Endothelial cell of umbilical vein (primary cell): ENCODE measurements around the gene SUCNR1. TPM values are rescaled to one million over a fixed set of nuclear protein-coding genes. Genes with fewer than 3 reads are reported as not detected.

Source experiments
- BruUV-seq: library from RNA; stranded (reverse); fragments of 400-500 nt; replicated peaks from 2 replicates; lab custom pipeline; 2021; lab: Mats Ljungman, UMichigan
- CTCF ChIA-PET: fragments of 300-600, 350-600 bp; sonication (Branson Sonifier 250); formaldehyde crosslinking; loops from one replicate; lab custom pipeline; 2021; ENCODE audit warnings: antibody characterized with exemption, inconsistent platforms; lab: Charles Lee
- POLR2A ChIA-PET: fragments of 300-600, 350-600 bp; sonication (Branson Sonifier 250); formaldehyde crosslinking; loops from one replicate; lab custom pipeline; 2021; ENCODE audit warnings: antibody characterized with exemption, inconsistent platforms; lab: Charles Lee
- DNase-seq: peaks from one replicate; pipeline ENCODE4 v3.0.0-alpha.2; 2011; ENCODE audit warnings: low read depth, low spot score
- FAIRE-seq: peaks from 2 replicates; lab custom pipeline; 2011; peaks lifted over from hg19 to GRCh38; lab: Jason Lieb, UNC
- H2AFZ ChIP-seq: 2 replicates; pipeline ENCODE4 v1.6.0; 2012; ENCODE audit warnings: low read depth, low read length, control low read depth, inconsistent platforms
- H3K27ac ChIP-seq: 2 replicates; pipeline ENCODE4 v1.5.1; 2011; ENCODE audit warnings: low read depth, mild to moderate bottlenecking, control low read depth, low read length, moderate library complexity; ENCODE audit not compliant: insufficient read depth
- H3K27me3 ChIP-seq, 2 experiments: 2 replicates each; pipeline versions ENCODE4 v1.6.0 to v1.6.1; 2011; ENCODE audit warnings: low read length in 2 of 2, mixed read lengths in 1 of 2; ENCODE audit not compliant: control insufficient read depth in 2 of 2, insufficient read depth in 2 of 2
- H3K36me3 ChIP-seq, 2 experiments: 2 replicates in 1 of 2; 3 replicates in 1 of 2; pipeline ENCODE4 v1.5.1; 2011; ENCODE audit warnings: low read length in 2 of 2, mild to moderate bottlenecking in 1 of 2, moderate library complexity in 1 of 2; ENCODE audit not compliant: control insufficient read depth in 2 of 2, insufficient read depth in 2 of 2; ENCODE audit errors: extremely low read depth in 1 of 2
- H3K4me1 ChIP-seq: 3 replicates; pipeline ENCODE4 v1.5.1; 2011; ENCODE audit warnings: mild to moderate bottlenecking, low read length; ENCODE audit not compliant: control insufficient read depth, insufficient read depth; ENCODE audit errors: extremely low read depth
- H3K4me2 ChIP-seq: 2 replicates; pipeline ENCODE4 v1.6.1; 2011; ENCODE audit warnings: low read length, control low read depth, mixed read lengths; ENCODE audit not compliant: insufficient read depth
- H3K4me3 ChIP-seq, 3 experiments: fragments of 200-600 bp in 1 of 3; sonication (generic), shearing (Covaris generic) in 1 of 3; replicated peaks in 1 of 3; 2 replicates each; pipeline ENCODE4 v1.5.1; 2011 to 2016; ENCODE audit warnings: control low read depth in 3 of 3, low read length in 3 of 3, mild to moderate bottlenecking in 2 of 3, inconsistent platforms in 1 of 3, low read depth in 1 of 3, moderate library complexity in 1 of 3; ENCODE audit not compliant: insufficient read depth in 1 of 3
- H3K79me2 ChIP-seq: 2 replicates; pipeline ENCODE4 v1.6.0; 2012; ENCODE audit warnings: low read length, inconsistent platforms; ENCODE audit not compliant: control insufficient read depth, insufficient read depth
- H3K9ac ChIP-seq: replicated peaks from 2 replicates; pipeline ENCODE3; 2011; ENCODE audit warnings: low read length, control low read depth; ENCODE audit not compliant: insufficient read depth; ENCODE audit errors: extremely low read depth
- H3K9me1 ChIP-seq: replicated peaks from 3 replicates; pipeline ENCODE4 v1.6.0; 2011; ENCODE audit warnings: mild to moderate bottlenecking, low read length; ENCODE audit not compliant: control insufficient read depth, insufficient read depth; ENCODE audit errors: extremely low read depth
- H3K9me3 ChIP-seq: replicated peaks from 2 replicates; pipeline ENCODE4 v1.5.1; 2012; ENCODE audit warnings: low read length, inconsistent platforms; ENCODE audit not compliant: control insufficient read depth, insufficient read depth
- H4K20me1 ChIP-seq: replicated peaks from 2 replicates; pipeline ENCODE3; 2011; ENCODE audit warnings: mild to moderate bottlenecking, low read length; ENCODE audit not compliant: control insufficient read depth, insufficient read depth; ENCODE audit errors: extremely low read depth
- EZH2 ChIP-seq: IDR thresholded peaks from 2 replicates; pipeline ENCODE4 v1.6.1; 2012; ENCODE audit warnings: borderline replicate concordance, low read depth, mild to moderate bottlenecking, moderate library complexity, low read length, inconsistent platforms; ENCODE audit not compliant: severe bottlenecking
- FOS ChIP-seq: IDR thresholded peaks from 2 replicates; pipeline ENCODE4 v1.6.1; 2011; ENCODE audit warnings: mild to moderate bottlenecking, low read length, moderate library complexity, borderline replicate concordance; ENCODE audit not compliant: insufficient read depth
- GATA2 ChIP-seq: IDR thresholded peaks from 2 replicates; pipeline ENCODE4 v1.7.0; 2011; ENCODE audit warnings: low read depth, mild to moderate bottlenecking, moderate library complexity, mixed read lengths, low read length; ENCODE audit not compliant: insufficient read length, insufficient read depth
- JUN ChIP-seq: IDR thresholded peaks from 2 replicates; pipeline ENCODE4 v1.6.1; 2011; ENCODE audit warnings: borderline replicate concordance, low read depth; ENCODE audit not compliant: insufficient read length, insufficient read depth
- MYC ChIP-seq: IDR thresholded peaks from one replicate; pipeline ENCODE4 v1.6.1; 2011; ENCODE audit warnings: mild to moderate bottlenecking, low read depth, low read length
- POLR2A ChIP-seq: IDR thresholded peaks from 2 replicates; pipeline ENCODE4 v1.6.1; 2012; ENCODE audit warnings: low read depth, mild to moderate bottlenecking, control low read depth, low read length
- POLR2AphosphoS5 ChIP-seq: IDR thresholded peaks from 2 replicates; pipeline ENCODE4 v1.6.1; 2012; ENCODE audit warnings: low read depth, mild to moderate bottlenecking, control low read depth, low read length, moderate library complexity; ENCODE audit not compliant: insufficient read depth
- dilution Hi-C: fragments of 300-500 bp; cut with MboI; formaldehyde crosslinking; loops from one replicate; pipeline ENCODE4 v1.15.0; 2019; ENCODE audit warnings: low sequenced_read_pairs; ENCODE audit not compliant: extremely low pct_ligation_motif_present
- intact Hi-C: fragments of 100-400 bp; cut with micrococcal nuclease; formaldehyde crosslinking; loops from one replicate; pipeline ENCODE4 v1.10.0; 2022
- polyA plus RNA-seq, 4 experiments: library from polyadenylated mRNA; depleted of rRNA in 3 of 4; stranded (reverse) in 3 of 4; unstranded in 1 of 4; fragments of >200 nt; gene quantifications; 2 replicates each; pipeline versions ENCODE4 v1.2.1 to v1.2.3, GENCODE V29; 2011 to 2012; ENCODE audit warnings: missing spikeins in 1 of 4
- total RNA-seq: library from RNA; stranded (reverse); gene quantifications from 2 replicates; pipeline ENCODE4 v1.2.3, GENCODE V29; 2021
- TF ChIP-seq, protein P1 (sequence below): IDR thresholded peaks from 2 replicates; pipeline ENCODE4 v1.6.1; 2011; ENCODE audit not compliant: insufficient read depth, insufficient read length
- TF ChIP-seq, protein P2 (sequence below), 2 donors: IDR thresholded peaks; 1 replicate in 1 of 2; 2 replicates in 1 of 2; pipeline ENCODE4 v1.5.1; 2011; ENCODE audit warnings: low read length in 2 of 2, mild to moderate bottlenecking in 2 of 2, moderate library complexity in 2 of 2, control low read depth in 1 of 2, inconsistent platforms in 1 of 2, low read depth in 1 of 2; ENCODE audit not compliant: insufficient read depth in 1 of 2; ENCODE audit errors: extremely low read depth in 1 of 2

Gene SUCNR1
- total and polyA plus RNA-seq, 2 donors (not counting 3 experiments of a cell fraction or from before 2014, with no cell fraction given) = not detected

DNA sequence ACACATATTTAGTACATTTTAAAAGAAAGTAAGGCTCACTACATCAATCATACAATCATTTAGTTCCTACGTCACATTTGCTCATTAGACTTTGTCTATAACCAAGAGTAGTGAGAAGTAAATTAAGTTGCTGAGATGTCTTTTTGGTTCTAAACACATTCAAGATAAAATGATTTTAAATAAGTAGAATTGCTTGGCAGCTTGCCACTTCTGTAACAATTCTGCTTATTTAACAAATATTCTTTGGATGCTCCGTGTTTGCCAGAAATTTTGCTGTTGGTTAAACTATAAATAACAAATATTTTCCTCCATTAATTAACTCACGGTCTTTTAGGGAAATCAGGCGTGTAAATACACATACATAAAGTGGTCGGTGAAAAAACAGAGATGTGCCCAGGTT, 18.3 kb downstream of the SUCNR1 start:
- ChIA-PET CTCF (interaction anchor here (1.4 to 1.6 kb wide), 2 partner anchors 9 to 16 kb away, joined by 3 to 5 read pairs; no protein-coding TSS in a partner anchor), POLR2A (no interaction called here)
- Histone ChIP-seq H3K4me3 (no peak overlapping the region), H3K27ac (no peak overlapping the region), H3K4me1 (peaks cover 14% of the 10 kb centered on the region), H3K36me3 (no peaks in the 10 kb centered on the region), H3K4me2 (no peak overlapping the region), H3K9me1 (no peaks in the 10 kb centered on the region), H3K27me3 (no peaks in the 10 kb centered on the region), H3K79me2 (no peaks in the 10 kb centered on the region), H3K9ac (no peak overlapping the region), H4K20me1 (no peaks in the 10 kb centered on the region), H3K9me3 (no peaks in the 10 kb centered on the region), H2AFZ (no peak overlapping the region)
- dilution Hi-C loops = no loop called here
- no TSS peak for BruUV-seq
- FAIRE-seq (no peak), DNase-seq (no peak)
- intact Hi-C loops = no loop called here
- TF ChIP-seq GATA2 (no peak), MYC (no peak), JUN (no peak), POLR2AphosphoS5 (no peak), EZH2 (no peak)
- TF ChIP-seq, protein P1, sequence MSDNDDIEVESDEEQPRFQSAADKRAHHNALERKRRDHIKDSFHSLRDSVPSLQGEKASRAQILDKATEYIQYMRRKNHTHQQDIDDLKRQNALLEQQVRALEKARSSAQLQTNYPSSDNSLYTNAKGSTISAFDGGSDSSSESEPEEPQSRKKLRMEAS = no peak

DNA sequence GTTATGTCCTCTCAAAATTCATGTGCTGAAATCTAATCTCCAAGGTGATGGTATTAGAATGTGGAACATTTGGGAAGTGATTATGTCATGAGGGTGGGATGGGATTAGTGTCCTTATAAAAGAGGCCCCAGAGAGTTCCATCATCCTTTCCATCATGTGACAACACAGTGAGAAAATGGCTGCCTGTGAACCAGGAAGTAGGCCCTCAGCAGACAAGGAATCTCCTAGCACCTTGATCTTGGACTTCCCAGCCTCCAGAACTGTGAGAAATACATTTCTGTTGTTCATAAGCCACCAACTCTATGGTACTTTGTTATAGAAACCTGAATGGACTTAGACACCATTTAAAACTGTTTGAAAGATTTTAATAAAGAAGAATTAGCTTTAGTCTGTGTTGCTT, 20.8 kb downstream of the SUCNR1 start:
- H3K9me3 ChIP-seq = no peaks in the 10 kb centered on the region
- POLR2A ChIA-PET = no interaction called here
- H2AFZ ChIP-seq = no peak overlapping the region
- no peak overlapping the region for H3K4me2 ChIP-seq
- CTCF ChIA-PET = interaction anchor here (1.3 kb wide), 1 partner anchor 23 kb away, joined by 3 read pairs; no protein-coding TSS in a partner anchor
- dilution Hi-C loops = no loop called here
- H4K20me1 ChIP-seq = no peaks in the 10 kb centered on the region
- H3K4me3 ChIP-seq = no peak overlapping the region
- FAIRE-seq (no peak), DNase-seq (no peak)
- BruUV-seq = no TSS peak
- no peak overlapping the region for H3K9ac ChIP-seq
- H3K27ac ChIP-seq = no peak overlapping the region
- no peak for TF ChIP-seq POLR2A
- TF ChIP-seq GATA2 = no peak
- TF ChIP-seq, protein P1 = no peak
- TF ChIP-seq, protein P2, sequence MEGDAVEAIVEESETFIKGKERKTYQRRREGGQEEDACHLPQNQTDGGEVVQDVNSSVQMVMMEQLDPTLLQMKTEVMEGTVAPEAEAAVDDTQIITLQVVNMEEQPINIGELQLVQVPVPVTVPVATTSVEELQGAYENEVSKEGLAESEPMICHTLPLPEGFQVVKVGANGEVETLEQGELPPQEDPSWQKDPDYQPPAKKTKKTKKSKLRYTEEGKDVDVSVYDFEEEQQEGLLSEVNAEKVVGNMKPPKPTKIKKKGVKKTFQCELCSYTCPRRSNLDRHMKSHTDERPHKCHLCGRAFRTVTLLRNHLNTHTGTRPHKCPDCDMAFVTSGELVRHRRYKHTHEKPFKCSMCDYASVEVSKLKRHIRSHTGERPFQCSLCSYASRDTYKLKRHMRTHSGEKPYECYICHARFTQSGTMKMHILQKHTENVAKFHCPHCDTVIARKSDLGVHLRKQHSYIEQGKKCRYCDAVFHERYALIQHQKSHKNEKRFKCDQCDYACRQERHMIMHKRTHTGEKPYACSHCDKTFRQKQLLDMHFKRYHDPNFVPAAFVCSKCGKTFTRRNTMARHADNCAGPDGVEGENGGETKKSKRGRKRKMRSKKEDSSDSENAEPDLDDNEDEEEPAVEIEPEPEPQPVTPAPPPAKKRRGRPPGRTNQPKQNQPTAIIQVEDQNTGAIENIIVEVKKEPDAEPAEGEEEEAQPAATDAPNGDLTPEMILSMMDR (IDR thresholded peaks at IDR 0.05; ENCODE audit: extremely low read depth in 1 of 2, insufficient read depth in 1 of 2, low read depth in 1 of 2, low read length in 2 of 2) = no peak
- TF ChIP-seq EZH2 = no peak
- no peak for TF ChIP-seq POLR2AphosphoS5
- TF ChIP-seq FOS = no peak
- TF ChIP-seq JUN = no peak
- TF ChIP-seq MYC = no peak
- H3K79me2 ChIP-seq = no peaks in the 10 kb centered on the region
- peaks cover 17% of the 10 kb centered on the region for H3K4me1 ChIP-seq
- no peaks in the 10 kb centered on the region for H3K9me1 ChIP-seq
- no peaks in the 10 kb centered on the region for H3K36me3 ChIP-seq
- intact Hi-C loops = no loop called here
- no peaks in the 10 kb centered on the region for H3K27me3 ChIP-seq
